ENCODE measurements around the gene RFPL2. TPM values are rescaled to one million over a fixed set of nuclear protein-coding genes. Genes with fewer than 3 reads are reported as not detected.
"Not testable (repeated sequence)": the region's sequence is repeated elsewhere in the genome, so short reads cannot be mapped to it uniquely, and the experiment has no call there.

Gene RFPL2
- total RNA-seq, 2 experiments from 2014 or later, result 0.16 to 0.41 TPM

- H3K36me3 Mint-ChIP-seq, result no peaks in the 10 kb centered on the region
- CTCF ChIA-PET, result interaction anchor here (0.7 to 1.6 kb wide), 2 partner anchors 9 to 91 kb away, joined by 3 read pairs; no protein-coding TSS in a partner anchor
- no peak for DNase-seq
- H3K27ac Mint-ChIP-seq, result no peak overlapping the region
- ATAC-seq, result peak; percentile 27
- peaks cover 40% of the 10 kb centered on the region for H3K27me3 Mint-ChIP-seq
- no peaks in the 10 kb centered on the region for H3K9me3 Mint-ChIP-seq (ENCODE audit: low read depth)
- H3K4me1 Mint-ChIP-seq, result no peaks in the 10 kb centered on the region
- H3K4me3 Mint-ChIP-seq, result no peak overlapping the region
These were observed 28.9 kb downstream of the RFPL2 start for GRCh38 chr22:32175683-32176644.

- Mint-ChIP-seq H3K27ac (no peak overlapping the region), H3K4me1 (no peaks in the 10 kb centered on the region), H3K27me3 (peaks cover 40% of the 10 kb centered on the region), H3K36me3 (no peaks in the 10 kb centered on the region), H3K9me3 (ENCODE audit: low read depth) (no peaks in the 10 kb centered on the region), H3K4me3 (no peak overlapping the region)
- ATAC-seq (no peak), DNase-seq (no peak)
- CTCF ChIA-PET, result interaction anchor here (0.8 kb wide), 1 partner anchor 11 kb away, joined by 5 read pairs; no protein-coding TSS in a partner anchor
These were observed 29.8 kb downstream of the RFPL2 start for GRCh38 chr22:32175115-32175514.

GRCh38 chr22:32165681-32166080 is 39.2 kb downstream of the RFPL2 start:
- DNase-seq (no peak), ATAC-seq (no peak)
- Mint-ChIP-seq H3K36me3 (no peaks in the 10 kb centered on the region), H3K9me3 (ENCODE audit: low read depth) (no peaks in the 10 kb centered on the region), H3K27me3 (peaks cover 18% of the 10 kb centered on the region), H3K4me3 (no peak overlapping the region), H3K4me1 (peaks cover 9% of the 10 kb centered on the region), H3K27ac (no peak overlapping the region)
- CTCF ChIA-PET, result interaction anchor here (1.3 kb wide), 1 partner anchor 101 kb away, joined by 4 read pairs; no protein-coding TSS in a partner anchor

GRCh38 chr22:32164075-32164860 is 40.6 kb downstream of the RFPL2 start:
- no peak overlapping the region for H3K4me3 Mint-ChIP-seq
- CTCF ChIA-PET, result interaction anchor here (0.7 to 1.5 kb wide), 3 partner anchors 10 to 102 kb away, joined by 4 to 5 read pairs (median 5); no protein-coding TSS in a partner anchor
- peaks cover 15% of the 10 kb centered on the region for H3K27me3 Mint-ChIP-seq
- ATAC-seq (no peak), DNase-seq (no peak)
- H3K36me3 Mint-ChIP-seq, result no peaks in the 10 kb centered on the region
- H3K4me1 Mint-ChIP-seq, result peaks cover 9% of the 10 kb centered on the region
- no peak overlapping the region for H3K27ac Mint-ChIP-seq
- no peaks in the 10 kb centered on the region for H3K9me3 Mint-ChIP-seq (ENCODE audit: low read depth)

GRCh38 chr22:32160411-32160810 is 44.5 kb downstream of the RFPL2 start:
- H3K27ac Mint-ChIP-seq; CTCF ChIA-PET; ATAC-seq; H3K36me3 Mint-ChIP-seq; H3K4me3 Mint-ChIP-seq; DNase-seq; H3K9me3 Mint-ChIP-seq (ENCODE audit: low read depth): not testable (repeated sequence)
- H3K27me3 Mint-ChIP-seq, result peaks cover 15% of the 10 kb centered on the region
- peaks cover 10% of the 10 kb centered on the region for H3K4me1 Mint-ChIP-seq

GRCh38 chr22:32158712-32159533 is 46.0 kb downstream of the RFPL2 start, which contains the start of gene C22orf42:
TSS of gene C22orf42 (minus strand) at chr22:32159303. CDS start at chr22:32159215, 88 bp downstream.
- peaks cover 15% of the 10 kb centered on the region for H3K27me3 Mint-ChIP-seq
- ATAC-seq (no peak), DNase-seq (no peak)
- no peaks in the 10 kb centered on the region for H3K9me3 Mint-ChIP-seq (ENCODE audit: low read depth)
- H3K4me3 Mint-ChIP-seq, result no peak within 1 kb of the TSS
- no peak within 1 kb of the TSS for H3K27ac Mint-ChIP-seq
- H3K36me3 Mint-ChIP-seq, result no peaks in the 10 kb centered on the region
- peaks cover 7% of the 10 kb centered on the region for H3K4me1 Mint-ChIP-seq
- CTCF ChIA-PET, result interaction anchor here (1.1 kb wide), 1 partner anchor 11 kb away, joined by 3 read pairs; no protein-coding TSS in a partner anchor

GRCh38 chr22:32157632-32158031 is 47.2 kb downstream of the RFPL2 start:
- not testable (repeated sequence) for H3K4me3 Mint-ChIP-seq; H3K9me3 Mint-ChIP-seq (ENCODE audit: low read depth); ATAC-seq; H3K36me3 Mint-ChIP-seq; H3K27me3 Mint-ChIP-seq; DNase-seq; H3K27ac Mint-ChIP-seq
- CTCF ChIA-PET, result interaction anchor here (1.1 kb wide), 1 partner anchor 12 kb away, joined by 3 read pairs; no protein-coding TSS in a partner anchor
- peaks cover 18% of the 10 kb centered on the region for H3K4me1 Mint-ChIP-seq

GRCh38 chr22:32154727-32155126 is 50.1 kb downstream of the RFPL2 start:
- H3K4me1 Mint-ChIP-seq, result peaks cover 27% of the 10 kb centered on the region
- not testable (repeated sequence) for H3K4me3 Mint-ChIP-seq; H3K27me3 Mint-ChIP-seq; H3K9me3 Mint-ChIP-seq (ENCODE audit: low read depth); H3K36me3 Mint-ChIP-seq; H3K27ac Mint-ChIP-seq; DNase-seq; ATAC-seq
- CTCF ChIA-PET, result interaction anchor here (1.4 kb wide), 1 partner anchor 111 kb away, joined by 3 read pairs; no protein-coding TSS in a partner anchor

- ATAC-seq; CTCF ChIA-PET; H3K36me3 Mint-ChIP-seq; H3K4me3 Mint-ChIP-seq; H3K27me3 Mint-ChIP-seq; H3K27ac Mint-ChIP-seq; DNase-seq; H3K9me3 Mint-ChIP-seq (ENCODE audit: low read depth): not testable (repeated sequence)
- H3K4me1 Mint-ChIP-seq, result peaks cover 25% of the 10 kb centered on the region
These were observed 53.2 kb downstream of the RFPL2 start for GRCh38 chr22:32151641-32152040.

GRCh38 chr22:32150647-32151046 is 54.2 kb downstream of the RFPL2 start:
- DNase-seq; H3K27me3 Mint-ChIP-seq; H3K9me3 Mint-ChIP-seq (ENCODE audit: low read depth); ATAC-seq; H3K4me3 Mint-ChIP-seq; H3K27ac Mint-ChIP-seq; H3K36me3 Mint-ChIP-seq; CTCF ChIA-PET: not testable (repeated sequence)
- H3K4me1 Mint-ChIP-seq, result peaks cover 25% of the 10 kb centered on the region

- H3K27me3 Mint-ChIP-seq; H3K27ac Mint-ChIP-seq; DNase-seq; ATAC-seq; H3K4me3 Mint-ChIP-seq; H3K36me3 Mint-ChIP-seq; CTCF ChIA-PET; H3K9me3 Mint-ChIP-seq (ENCODE audit: low read depth): not testable (repeated sequence)
- H3K4me1 Mint-ChIP-seq, result peaks cover 38% of the 10 kb centered on the region
These were observed 56.5 kb downstream of the RFPL2 start for GRCh38 chr22:32148372-32148771.

GRCh38 chr22:32147128-32147527 is 57.7 kb downstream of the RFPL2 start:
- H3K36me3 Mint-ChIP-seq; CTCF ChIA-PET; H3K27ac Mint-ChIP-seq; H3K4me3 Mint-ChIP-seq; ATAC-seq; H3K27me3 Mint-ChIP-seq; DNase-seq; H3K9me3 Mint-ChIP-seq (ENCODE audit: low read depth): not testable (repeated sequence)
- H3K4me1 Mint-ChIP-seq, result peaks cover 39% of the 10 kb centered on the region
